ENCODE data around the gene CHKB.
A peak's percentile ranks its signal among the peaks of the same experiment; 100 is the strongest.

Gene CHKB

GRCh38 chr22:50531546-50531961 is 51.1 kb downstream of the CHKB start:
- DNase-seq (ENCODE audit: low read depth, low spot score), result peak; percentile 21

GRCh38 chr22:50530877-50531545 is 51.6 kb downstream of the CHKB start:
- DNase-seq (ENCODE audit: low read depth, low spot score), result peak; percentile 71

DNA sequence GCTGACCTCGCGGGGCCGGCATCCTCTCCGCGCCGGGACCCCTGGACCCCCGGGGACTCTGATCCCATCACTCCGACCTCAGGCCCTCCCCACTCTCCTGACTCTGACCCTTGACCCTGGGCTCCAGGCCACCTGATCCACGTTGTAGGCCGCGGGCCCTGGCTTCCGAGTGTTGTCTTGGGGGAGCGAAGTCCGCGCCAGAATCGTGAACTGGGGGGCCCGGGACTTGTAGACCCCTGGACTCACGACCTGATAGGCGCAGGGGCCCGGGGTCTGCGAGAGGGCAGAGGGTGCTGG is 52.1 kb downstream of the CHKB start:
- DNase-seq (ENCODE audit: low read depth, low spot score), result no peak

GRCh38 chr22:50529897-50530579 is 52.6 kb downstream of the CHKB start, which contains the start of gene TYMP:
Gene TYMP, minus strand, starts transcription at chr22:50530012. Its CDS starts 303 bp downstream, at chr22:50529709.
- DNase-seq (ENCODE audit: low read depth, low spot score), result peak; percentile 58

DNA sequence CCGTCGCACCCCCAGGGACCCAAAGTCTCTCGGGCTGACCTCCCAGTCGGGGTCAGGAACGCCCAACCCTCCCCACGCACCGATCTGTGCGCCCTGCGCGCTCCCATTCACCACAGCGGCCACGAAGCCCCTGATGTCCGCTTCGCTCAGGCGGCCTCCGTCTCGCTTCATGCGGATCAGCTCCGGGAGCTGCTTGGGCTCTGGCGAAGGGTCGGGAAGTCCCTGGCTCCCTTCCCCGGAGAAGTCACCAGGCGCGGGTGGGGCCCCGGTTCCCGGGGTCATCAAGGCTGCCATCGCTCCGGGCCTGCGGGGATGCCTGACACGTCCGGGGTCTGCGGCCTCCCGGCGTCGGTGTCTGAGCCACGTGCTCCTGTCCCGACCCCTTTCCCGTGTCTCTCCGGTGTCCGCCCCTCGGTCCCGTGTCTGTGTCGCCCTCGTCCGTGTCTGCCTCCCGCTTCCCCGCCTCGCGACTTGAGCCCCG is 53.2 kb downstream of the CHKB start:
- no peak for DNase-seq (ENCODE audit: low read depth, low spot score)

Measured in astrocyte of the hippocampus (primary cell).